Measurements from ENCODE around the gene TTLL11.

- TF ChIP-seq CTCF (IDR thresholded peaks at IDR 0.05) (no peak), POLR2A (IDR thresholded peaks at IDR 0.05) (no peak)
Measured at GRCh38 chr9:121999556-121999955, 93.6 kb downstream of the TTLL11 start.

Measured in right lobe of liver (tissue), 4 donors.